IPS-18a (cell line): ENCODE results near the gene CDKL5.

Source experiments
- H3K27ac ChIP-seq: one replicate; pipeline ENCODE4 v1.5.1; 2013; ENCODE audit warnings: low read length
- H3K27me3 ChIP-seq: one replicate; pipeline ENCODE4 v1.6.1; 2013; ENCODE audit warnings: mild to moderate bottlenecking, low read length; ENCODE audit not compliant: control insufficient read depth, insufficient read depth
- H3K36me3 ChIP-seq: one replicate; pipeline ENCODE4 v1.6.1; 2013; ENCODE audit warnings: low read depth, low read length; ENCODE audit not compliant: control insufficient read depth
- H3K4me1 ChIP-seq: one replicate; pipeline ENCODE4 v1.6.1; 2013; ENCODE audit warnings: low read depth, low read length; ENCODE audit not compliant: control insufficient read depth
- H3K4me3 ChIP-seq: one replicate; pipeline ENCODE4 v1.5.1; 2013; ENCODE audit warnings: low read length
- H3K9ac ChIP-seq: one replicate; pipeline ENCODE4 v1.6.1; 2013; ENCODE audit warnings: mild to moderate bottlenecking, low read length, moderate library complexity
- H3K9me3 ChIP-seq: one replicate; pipeline ENCODE4 v1.6.1; 2013; ENCODE audit warnings: low read depth, low read length; ENCODE audit not compliant: control insufficient read depth

The CDKL5 gene

GRCh38 chrX:18676050-18676449, 250.6 kb downstream of the CDKL5 start:
- Histone ChIP-seq H3K27ac (no peak overlapping the region), H3K4me1 (no peaks in the 10 kb centered on the region), H3K27me3 (no peaks in the 10 kb centered on the region), H3K9ac (no peak overlapping the region), H3K4me3 (no peak overlapping the region), H3K36me3 (no peaks in the 10 kb centered on the region), H3K9me3 (peaks cover 8% of the 10 kb centered on the region)

- H3K27me3 ChIP-seq, result no peaks in the 10 kb centered on the region
- H3K4me3 ChIP-seq, result no peak overlapping the region
- no peak overlapping the region for H3K9ac ChIP-seq
- no peak overlapping the region for H3K27ac ChIP-seq
- H3K36me3 ChIP-seq, result no peaks in the 10 kb centered on the region
- peaks cover 8% of the 10 kb centered on the region for H3K9me3 ChIP-seq
- no peaks in the 10 kb centered on the region for H3K4me1 ChIP-seq
Measured at GRCh38 chrX:18676470-18676869, 251.1 kb downstream of the CDKL5 start.

GRCh38 chrX:18677161-18677869, 251.9 kb downstream of the CDKL5 start:
- no peaks in the 10 kb centered on the region for H3K36me3 ChIP-seq
- H3K9ac ChIP-seq, result no peak overlapping the region
- H3K9me3 ChIP-seq, result peaks cover 8% of the 10 kb centered on the region
- H3K4me3 ChIP-seq, result no peak overlapping the region
- no peaks in the 10 kb centered on the region for H3K27me3 ChIP-seq
- H3K4me1 ChIP-seq, result no peaks in the 10 kb centered on the region
- H3K27ac ChIP-seq, result no peak overlapping the region

- H3K4me1 ChIP-seq, result peaks cover 3% of the 10 kb centered on the region
- H3K9me3 ChIP-seq, result peaks cover 4% of the 10 kb centered on the region
- H3K4me3 ChIP-seq, result no peak overlapping the region
- no peak overlapping the region for H3K9ac ChIP-seq
- no peaks in the 10 kb centered on the region for H3K27me3 ChIP-seq
- no peak overlapping the region for H3K27ac ChIP-seq
- no peaks in the 10 kb centered on the region for H3K36me3 ChIP-seq
Measured at GRCh38 chrX:18681996-18682395, 256.6 kb downstream of the CDKL5 start.

GRCh38 chrX:18682979-18683387, 257.6 kb downstream of the CDKL5 start:
- Histone ChIP-seq H3K9me3 (peaks cover 8% of the 10 kb centered on the region), H3K36me3 (no peaks in the 10 kb centered on the region), H3K27ac (no peak overlapping the region), H3K9ac (no peak overlapping the region), H3K27me3 (no peaks in the 10 kb centered on the region), H3K4me3 (no peak overlapping the region), H3K4me1 (peaks cover 3% of the 10 kb centered on the region)

- Histone ChIP-seq H3K4me3 (no peak overlapping the region), H3K36me3 (no peaks in the 10 kb centered on the region), H3K27me3 (no peaks in the 10 kb centered on the region), H3K9me3 (peaks cover 18% of the 10 kb centered on the region), H3K27ac (no peak overlapping the region), H3K9ac (no peak overlapping the region), H3K4me1 (peaks cover 3% of the 10 kb centered on the region)
Measured at GRCh38 chrX:18687856-18688495, 262.6 kb downstream of the CDKL5 start.

GRCh38 chrX:18691431-18691830, 266.0 kb downstream of the CDKL5 start:
- H3K27ac ChIP-seq, result no peak overlapping the region
- no peak overlapping the region for H3K9ac ChIP-seq
- H3K36me3 ChIP-seq, result no peaks in the 10 kb centered on the region
- no peaks in the 10 kb centered on the region for H3K27me3 ChIP-seq
- peaks cover 3% of the 10 kb centered on the region for H3K4me1 ChIP-seq
- peaks cover 37% of the 10 kb centered on the region for H3K9me3 ChIP-seq
- no peak overlapping the region for H3K4me3 ChIP-seq

GRCh38 chrX:18692541-18692940, 267.1 kb downstream of the CDKL5 start:
- H3K27ac ChIP-seq, result no peak overlapping the region
- H3K9ac ChIP-seq, result no peak overlapping the region
- H3K4me1 ChIP-seq, result no peaks in the 10 kb centered on the region
- no peaks in the 10 kb centered on the region for H3K27me3 ChIP-seq
- no peaks in the 10 kb centered on the region for H3K36me3 ChIP-seq
- H3K9me3 ChIP-seq, result peaks cover 34% of the 10 kb centered on the region
- no peak overlapping the region for H3K4me3 ChIP-seq

- Histone ChIP-seq H3K9ac (no peak overlapping the region), H3K4me1 (no peaks in the 10 kb centered on the region), H3K4me3 (no peak overlapping the region), H3K9me3 (peaks cover 29% of the 10 kb centered on the region), H3K27me3 (no peaks in the 10 kb centered on the region), H3K27ac (no peak overlapping the region), H3K36me3 (no peaks in the 10 kb centered on the region)
Measured at GRCh38 chrX:18696653-18697052, 271.2 kb downstream of the CDKL5 start.

GRCh38 chrX:18698737-18699650, 273.6 kb downstream of the CDKL5 start:
- H3K9me3 ChIP-seq, result peaks cover 26% of the 10 kb centered on the region
- no peak overlapping the region for H3K27ac ChIP-seq
- no peak overlapping the region for H3K4me3 ChIP-seq
- H3K4me1 ChIP-seq, result no peaks in the 10 kb centered on the region
- H3K9ac ChIP-seq, result no peak overlapping the region
- H3K27me3 ChIP-seq, result no peaks in the 10 kb centered on the region
- H3K36me3 ChIP-seq, result no peaks in the 10 kb centered on the region

GRCh38 chrX:18701621-18702361, 276.4 kb downstream of the CDKL5 start:
- Histone ChIP-seq H3K4me3 (no peak overlapping the region), H3K9me3 (peaks cover 10% of the 10 kb centered on the region), H3K27ac (no peak overlapping the region), H3K9ac (no peak overlapping the region), H3K27me3 (no peaks in the 10 kb centered on the region), H3K4me1 (no peaks in the 10 kb centered on the region), H3K36me3 (no peaks in the 10 kb centered on the region)
